BE2C (cell line): ENCODE measurements around the gene MANSC1.

Source experiments
- DNase-seq: peaks from one replicate; pipeline ENCODE4 v3.0.0-alpha.2; 2020
- H3K27me3 ChIP-seq: fragments of 250-450 bp; sonication (Bioruptor Pico); 2 replicates; pipeline ENCODE4 v1.5.1; 2020; ENCODE audit warnings: mild to moderate bottlenecking
- H3K36me3 ChIP-seq: fragments of 250-450 bp; sonication (Bioruptor Pico); 2 replicates; pipeline ENCODE4 v1.5.1; 2020; ENCODE audit warnings: mild to moderate bottlenecking
- H3K4me1 ChIP-seq: fragments of 250-450 bp; sonication (Bioruptor Pico); 2 replicates; pipeline ENCODE4 v1.5.1; 2020
- H3K4me3 ChIP-seq: 2 replicates; pipeline ENCODE4 v1.5.1; 2011; ENCODE audit warnings: low read depth, low read length
- H3K9me3 ChIP-seq: fragments of 250-450 bp; sonication (Bioruptor Pico); 2 replicates; pipeline ENCODE4 v1.5.1; 2020
- CTCF ChIP-seq: IDR thresholded peaks from 2 replicates; pipeline ENCODE4 v1.5.1; 2012; ENCODE audit warnings: mild to moderate bottlenecking, low read depth, low read length

MANSC1 gene

GRCh38 chr12:12366701-12367481, 16.8 kb upstream of the MANSC1 start:
- H3K9me3 ChIP-seq: no peaks in the 10 kb centered on the region
- no peaks in the 10 kb centered on the region for H3K27me3 ChIP-seq
- no peaks in the 10 kb centered on the region for H3K36me3 ChIP-seq
- no peak for TF ChIP-seq CTCF
- no peak for DNase-seq
- peaks cover 11% of the 10 kb centered on the region for H3K4me1 ChIP-seq
- H3K4me3 ChIP-seq: no peak overlapping the region

GRCh38 chr12:12365931-12366431, 15.9 kb upstream of the MANSC1 start:
- H3K4me3 ChIP-seq: no peak overlapping the region
- H3K9me3 ChIP-seq: no peaks in the 10 kb centered on the region
- DNase-seq: peak; percentile 15
- peaks cover 11% of the 10 kb centered on the region for H3K4me1 ChIP-seq
- no peak for TF ChIP-seq CTCF
- no peaks in the 10 kb centered on the region for H3K27me3 ChIP-seq
- H3K36me3 ChIP-seq: no peaks in the 10 kb centered on the region

- Histone ChIP-seq H3K9me3 (no peaks in the 10 kb centered on the region), H3K36me3 (no peaks in the 10 kb centered on the region), H3K27me3 (no peaks in the 10 kb centered on the region), H3K4me1 (peaks cover 11% of the 10 kb centered on the region), H3K4me3 (no peak overlapping the region)
- no peak for DNase-seq
- no peak for TF ChIP-seq CTCF
These were observed 15.4 kb upstream of the MANSC1 start for GRCh38 chr12:12365446-12365802.

GRCh38 chr12:12364787-12365445, 14.9 kb upstream of the MANSC1 start:
- TF ChIP-seq CTCF: no peak
- Histone ChIP-seq H3K4me1 (peaks cover 11% of the 10 kb centered on the region), H3K4me3 (no peak overlapping the region), H3K9me3 (no peaks in the 10 kb centered on the region), H3K27me3 (no peaks in the 10 kb centered on the region), H3K36me3 (no peaks in the 10 kb centered on the region)
- no peak for DNase-seq

GRCh38 chr12:12358528-12358927, 8.5 kb upstream of the MANSC1 start:
- no peaks in the 10 kb centered on the region for H3K27me3 ChIP-seq
- H3K4me1 ChIP-seq: no peaks in the 10 kb centered on the region
- H3K9me3 ChIP-seq: no peaks in the 10 kb centered on the region
- peak overlapping the region; percentile 88 for H3K4me3 ChIP-seq
- TF ChIP-seq CTCF: no peak
- no peaks in the 10 kb centered on the region for H3K36me3 ChIP-seq
- DNase-seq: no peak
